Testis (tissue), 3 donors: ENCODE results near the gene F8. TPM values are rescaled to one million over a fixed set of nuclear protein-coding genes. Genes with fewer than 3 reads are reported as not detected.

Experiments
- DNase-seq: peaks from one replicate; pipeline ENCODE4 v3.0.0-alpha.2; 2019
- H3K27ac ChIP-seq, 2 donors: fragments of 200-600 bp; sonication (generic); one replicate each; pipeline ENCODE4 v1.5.1; 2019
- H3K27me3 ChIP-seq: fragments of 200-600 bp; sonication (generic); one replicate; pipeline ENCODE4 v1.5.1; 2019
- H3K36me3 ChIP-seq: fragments of 200-600 bp; sonication (generic); one replicate; pipeline ENCODE4 v1.5.1; 2017; ENCODE audit warnings: low read depth; ENCODE audit errors: missing control alignments
- H3K4me1 ChIP-seq: fragments of 200-600 bp; sonication (generic); one replicate; pipeline ENCODE4 v1.5.1; 2019
- H3K4me3 ChIP-seq, 2 donors: fragments of 200-600 bp; sonication (generic); one replicate each; pipeline ENCODE4 v1.5.1; 2017 to 2019
- H3K9me3 ChIP-seq: fragments of 200-600 bp; sonication (generic); one replicate; pipeline ENCODE4 v1.5.1; 2017
- POLR2A ChIP-seq: fragments of 450-650 bp; IDR thresholded peaks from one replicate; pipeline ENCODE4 v1.6.1; 2017; ENCODE audit warnings: antibody characterized with exemption, mild to moderate bottlenecking, moderate library complexity
- WGBS, 2 donors: methylation state at CpG; one replicate each; pipeline ENCODE4 v1.1.5; 2018; 5-methylcytosine and 5-hydroxymethylcytosine counted together
- intact Hi-C: fragments of 100-400 bp; cut with DNase I; formaldehyde crosslinking; loops from one replicate; pipeline ENCODE4 v1.15.1; 2023; ENCODE audit warnings: low total_unique reads
- polyA plus RNA-seq: library from polyadenylated mRNA; stranded (reverse); fragments of 350-450 nt; fragmentation: Illumina TruSeq; extraction: RNeasy Lipid Tissue Mini Kit (QIAGEN cat#74804); gene quantifications from one replicate; pipeline ENCODE4 v1.2.3, GENCODE V29; 2014; ENCODE audit warnings: low read depth, low replicate concordance; ENCODE audit not compliant: insufficient read depth
- total RNA-seq, 2 donors: library from RNA; depleted of rRNA; stranded (reverse); fragments of >200 nt; gene quantifications; one replicate each; pipeline ENCODE4 v1.2.3, GENCODE V29; 2016
- TF ChIP-seq, protein P1 (sequence below), 3 experiments: fragments of 450-650 bp in 2 of 3; fragments of 200-600 bp in 1 of 3; sonication (generic) in 1 of 3; IDR thresholded peaks; one replicate each; pipeline ENCODE4 v1.5.1; 2016 to 2019; ENCODE audit warnings: antibody characterized with exemption in 3 of 3, mild to moderate bottlenecking in 2 of 3, moderate library complexity in 1 of 3

F8 gene
- total and polyA plus RNA-seq, 3 donors from 2014 or later: 18.0 to 35.2 (median 25.0) TPM

DNA sequence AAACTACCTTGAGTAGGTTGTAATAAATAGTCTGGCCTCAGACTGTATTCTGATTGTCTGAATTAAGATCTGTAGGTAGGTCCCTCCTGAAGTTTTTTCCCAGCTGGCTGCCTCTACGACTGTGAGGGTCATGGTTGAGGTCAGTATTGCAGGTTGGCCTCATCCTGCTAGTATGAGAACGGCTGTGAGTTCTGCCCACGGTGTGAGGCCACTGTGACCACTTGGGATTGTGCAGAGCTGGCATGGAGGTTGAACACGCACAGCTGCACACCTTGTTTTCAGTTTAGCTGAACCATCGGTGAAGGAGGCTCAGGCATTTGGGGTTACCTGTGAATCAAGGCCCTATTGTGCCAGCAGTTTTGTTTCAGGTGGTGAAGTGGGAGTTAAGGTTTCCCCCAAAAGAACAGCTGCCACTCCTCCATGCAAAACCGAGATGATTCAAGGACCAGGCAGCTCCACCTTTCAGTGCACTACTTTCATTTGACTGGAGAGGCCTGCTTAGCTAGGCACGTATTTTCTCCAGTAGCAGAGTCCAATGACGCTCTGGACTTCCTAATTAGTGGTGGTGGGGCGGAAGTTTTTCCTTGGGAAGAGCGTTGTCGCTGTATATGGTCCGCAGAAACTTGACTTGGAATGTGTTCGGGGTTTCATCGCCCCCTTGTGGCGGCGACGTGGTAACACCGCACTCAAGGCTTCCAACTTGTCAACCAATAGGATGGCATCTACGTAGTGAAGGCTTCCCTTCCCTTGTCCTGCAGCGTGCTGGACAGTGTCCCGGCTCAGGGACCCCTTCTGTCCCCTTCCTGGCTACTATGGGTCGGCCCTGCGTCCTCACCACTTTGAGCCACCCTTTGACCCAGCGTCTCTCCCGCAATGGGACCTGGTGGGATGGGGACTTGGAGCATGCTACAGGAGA is 34.6 kb upstream of the F8 start:
- Histone ChIP-seq H3K36me3 (no peaks in the 10 kb centered on the region), H3K27me3 (no peaks in the 10 kb centered on the region), H3K9me3 (no peaks in the 10 kb centered on the region), H3K4me1 (no peaks in the 10 kb centered on the region), H3K27ac (no peak overlapping the region), H3K4me3 (no peak overlapping the region)
- 6 to 11% methylated on average over 3 to 24 of the region's 25 CpGs for WGBS, 2 donors
- intact Hi-C loops: no loop called here
- TF ChIP-seq POLR2A: no peak
- TF ChIP-seq, protein P1, sequence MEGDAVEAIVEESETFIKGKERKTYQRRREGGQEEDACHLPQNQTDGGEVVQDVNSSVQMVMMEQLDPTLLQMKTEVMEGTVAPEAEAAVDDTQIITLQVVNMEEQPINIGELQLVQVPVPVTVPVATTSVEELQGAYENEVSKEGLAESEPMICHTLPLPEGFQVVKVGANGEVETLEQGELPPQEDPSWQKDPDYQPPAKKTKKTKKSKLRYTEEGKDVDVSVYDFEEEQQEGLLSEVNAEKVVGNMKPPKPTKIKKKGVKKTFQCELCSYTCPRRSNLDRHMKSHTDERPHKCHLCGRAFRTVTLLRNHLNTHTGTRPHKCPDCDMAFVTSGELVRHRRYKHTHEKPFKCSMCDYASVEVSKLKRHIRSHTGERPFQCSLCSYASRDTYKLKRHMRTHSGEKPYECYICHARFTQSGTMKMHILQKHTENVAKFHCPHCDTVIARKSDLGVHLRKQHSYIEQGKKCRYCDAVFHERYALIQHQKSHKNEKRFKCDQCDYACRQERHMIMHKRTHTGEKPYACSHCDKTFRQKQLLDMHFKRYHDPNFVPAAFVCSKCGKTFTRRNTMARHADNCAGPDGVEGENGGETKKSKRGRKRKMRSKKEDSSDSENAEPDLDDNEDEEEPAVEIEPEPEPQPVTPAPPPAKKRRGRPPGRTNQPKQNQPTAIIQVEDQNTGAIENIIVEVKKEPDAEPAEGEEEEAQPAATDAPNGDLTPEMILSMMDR (IDR thresholded peaks at IDR 0.05): peak; percentile 67 to 83 (median 71)
- DNase-seq: peak; percentile 73

DNA sequence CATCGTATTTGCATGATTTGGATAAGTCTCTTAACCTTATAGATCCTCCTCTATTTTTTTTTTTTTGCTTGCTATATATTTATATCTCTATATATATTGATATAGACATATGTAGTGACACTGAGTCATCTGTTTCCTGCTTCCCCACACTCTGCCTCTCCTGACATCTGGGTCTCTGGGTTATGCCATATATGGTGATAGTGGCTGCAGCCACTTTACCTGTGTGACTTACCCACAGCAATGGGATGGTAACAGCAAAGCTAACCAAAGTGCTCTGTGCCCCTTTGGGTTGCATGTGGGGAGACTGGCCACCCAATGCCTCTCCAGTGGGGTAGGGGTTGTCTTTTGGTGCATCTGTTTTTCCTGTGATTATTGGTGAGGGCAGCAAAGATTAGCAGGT is 33.9 kb upstream of the F8 start:
- DNase-seq: no peak
- Histone ChIP-seq H3K27me3 (no peaks in the 10 kb centered on the region), H3K9me3 (no peaks in the 10 kb centered on the region), H3K4me1 (no peaks in the 10 kb centered on the region), H3K27ac (no peak overlapping the region), H3K36me3 (no peaks in the 10 kb centered on the region), H3K4me3 (no peak overlapping the region)
- WGBS, 2 donors: 82 to 96% methylated on average over 1 of the region's 1 CpG
- TF ChIP-seq, protein P1 (IDR thresholded peaks at IDR 0.05): no peak
- TF ChIP-seq POLR2A: no peak
- intact Hi-C loops: no loop called here

DNA sequence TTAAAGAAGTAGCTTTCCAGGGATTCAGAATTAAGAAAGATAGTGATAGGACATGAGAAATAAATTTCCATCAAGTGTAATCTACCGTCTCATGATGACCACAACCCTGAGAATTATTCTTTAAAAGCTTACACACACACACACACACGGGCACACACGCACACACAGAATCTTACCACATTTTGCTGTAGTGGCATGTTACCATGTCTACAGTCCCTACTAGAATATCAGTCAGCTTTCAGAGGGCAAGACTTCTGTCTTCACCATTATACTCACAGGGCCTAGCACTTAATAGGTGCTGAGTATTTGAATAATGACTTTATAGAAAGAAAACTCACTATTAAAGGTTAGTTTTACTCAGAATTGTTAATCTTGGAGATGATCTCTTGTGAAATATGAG is 33.0 kb upstream of the F8 start:
- intact Hi-C loops: no loop called here
- Histone ChIP-seq H3K36me3 (no peaks in the 10 kb centered on the region), H3K9me3 (no peaks in the 10 kb centered on the region), H3K4me1 (no peaks in the 10 kb centered on the region), H3K4me3 (no peak overlapping the region), H3K27ac (no peak overlapping the region), H3K27me3 (no peaks in the 10 kb centered on the region)
- 91 to 97% methylated on average over 3 of the region's 3 CpGs for WGBS, 2 donors
- TF ChIP-seq, protein P1 (IDR thresholded peaks at IDR 0.05): no peak
- TF ChIP-seq POLR2A: no peak
- DNase-seq: no peak

DNA sequence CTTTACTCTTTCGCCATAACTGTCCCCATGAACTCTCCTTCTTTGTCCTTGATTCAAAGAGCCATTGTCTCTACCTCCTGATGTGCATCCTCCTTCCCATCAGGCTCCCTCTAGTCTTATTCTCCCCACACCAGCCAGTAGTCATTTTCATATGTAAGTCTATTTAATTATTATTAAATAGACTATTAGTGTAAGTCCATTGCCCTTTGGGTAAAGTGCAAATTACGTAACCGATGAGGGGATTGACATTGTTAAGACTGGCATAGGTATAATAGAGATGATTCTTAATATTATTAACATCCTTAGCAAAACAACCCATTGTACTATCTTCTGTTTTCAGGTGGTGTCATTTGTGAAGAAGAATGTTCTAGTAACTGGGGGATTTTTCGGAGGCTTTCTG is 31.7 kb upstream of the F8 start:
- Histone ChIP-seq H3K9me3 (no peaks in the 10 kb centered on the region), H3K27ac (no peak overlapping the region), H3K36me3 (no peaks in the 10 kb centered on the region), H3K27me3 (no peaks in the 10 kb centered on the region), H3K4me3 (no peak overlapping the region), H3K4me1 (no peaks in the 10 kb centered on the region)
- DNase-seq: no peak
- intact Hi-C loops: no loop called here
- 85 to 88% methylated on average over 4 of the region's 4 CpGs for WGBS, 2 donors
- TF ChIP-seq, protein P1 (IDR thresholded peaks at IDR 0.05): no peak
- no peak for TF ChIP-seq POLR2A

DNA sequence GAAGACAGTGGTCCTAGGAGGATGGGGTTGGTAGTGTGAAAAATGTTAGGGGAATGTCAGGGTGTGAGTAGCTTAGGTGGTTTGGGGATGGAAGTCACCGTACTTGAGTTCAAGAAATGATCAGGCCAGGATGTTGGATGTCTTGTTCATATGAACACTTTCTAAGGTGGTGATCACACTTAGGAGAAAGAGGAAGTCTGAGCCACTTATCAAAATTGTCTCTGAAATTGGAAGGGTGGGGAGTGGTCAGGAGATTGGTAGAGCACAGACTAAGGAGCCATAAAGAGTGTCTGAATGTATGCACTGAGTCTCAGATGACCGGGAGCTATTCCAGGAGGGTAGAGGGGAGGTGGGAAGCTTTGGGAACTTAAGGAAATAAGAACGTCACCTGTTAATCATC is 31.1 kb upstream of the F8 start:
- H3K36me3 ChIP-seq: no peaks in the 10 kb centered on the region
- H3K9me3 ChIP-seq: no peaks in the 10 kb centered on the region
- no peak overlapping the region for H3K27ac ChIP-seq
- H3K27me3 ChIP-seq: no peaks in the 10 kb centered on the region
- TF ChIP-seq, protein P1 (IDR thresholded peaks at IDR 0.05): no peak
- no peak for TF ChIP-seq POLR2A
- 93 to 96% methylated on average over 3 of the region's 3 CpGs for WGBS, 2 donors
- intact Hi-C loops: no loop called here
- no peaks in the 10 kb centered on the region for H3K4me1 ChIP-seq
- H3K4me3 ChIP-seq: no peak overlapping the region
- no peak for DNase-seq
